Measurements from ENCODE around the gene ACAP1. TPM values are rescaled to one million over a fixed set of nuclear protein-coding genes. Genes with fewer than 3 reads are reported as not detected.

The ACAP1 gene
- total and polyA plus RNA-seq, 9 of the 15 experiments (the other 6 are each of a cell fraction or from before 2014, with no cell fraction given): 0.15 to 8.5 (median 2.4) TPM

DNA sequence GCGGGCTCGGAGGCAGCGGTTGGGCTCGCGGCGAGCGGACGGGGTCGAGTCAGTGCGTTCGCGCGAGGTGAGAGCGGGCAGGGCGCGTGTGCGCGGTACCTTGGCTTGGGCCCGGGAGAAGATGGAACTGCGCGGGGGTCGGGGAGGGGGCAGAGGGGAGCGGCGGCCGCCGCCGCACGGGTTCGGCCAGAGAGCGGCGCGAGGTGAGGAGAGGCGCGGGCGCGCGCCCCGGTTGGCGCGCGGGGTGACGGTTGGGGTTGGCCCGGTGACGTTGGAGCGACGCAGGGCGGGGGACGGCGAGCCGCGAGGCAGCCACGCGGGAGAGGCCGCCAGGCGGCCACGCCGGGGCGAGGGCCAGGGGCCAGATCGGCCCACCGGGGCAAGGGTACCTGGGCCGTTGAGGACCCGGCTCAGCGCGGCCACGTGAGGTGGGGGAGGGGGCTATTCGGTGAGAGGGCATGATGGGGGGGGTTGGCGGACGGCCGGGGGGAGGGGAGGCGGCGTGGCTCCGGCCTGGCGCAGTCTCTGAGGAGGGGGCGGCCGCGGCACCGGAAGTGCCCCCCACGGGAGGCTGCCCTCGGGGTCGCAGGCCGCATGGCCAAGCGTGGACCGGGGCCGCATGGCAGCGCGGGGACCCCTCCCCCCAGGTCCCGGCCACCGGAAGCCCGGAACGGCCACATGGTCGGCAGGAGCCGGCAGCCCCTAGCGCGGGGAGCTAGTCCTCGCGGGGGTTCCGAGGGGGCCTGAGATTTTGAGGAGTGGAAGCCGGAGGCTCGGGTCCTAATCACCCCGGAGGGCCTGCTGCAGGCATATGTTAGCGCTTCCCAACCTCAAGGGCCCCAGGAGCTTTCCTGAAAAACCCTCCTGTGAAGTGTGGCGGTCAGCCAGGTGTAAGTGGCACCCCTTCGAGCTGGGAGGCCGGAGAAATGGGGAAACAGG is 28.4 kb upstream of the ACAP1 start (continued):
- TF ChIP-seq ARID4B (CRISPR knock-in tag; IDR thresholded peaks at IDR 0.05) (peak; percentile 74; the same call in 1 of the 2 replicates), NFIC (IDR thresholded peaks at IDR 0.05) (peak; percentile 27; the same call in 1 of the 2 replicates), FOXM1 (IDR thresholded peaks at IDR 0.05; ENCODE audit: low read depth) (no peak), FOXM1 (CRISPR knock-in tag; IDR thresholded peaks at IDR 0.05; ENCODE audit: low read depth) (0 out of 2 replicates have a peak, but pooled peaks have one; percentile 60), CBX1 (IDR thresholded peaks at IDR 0.05; ENCODE audit: low read depth) (no peak), HCFC1 (IDR thresholded peaks at IDR 0.05; ENCODE audit: low read depth, low read length) (no peak), MYC (IDR thresholded peaks at IDR 0.05; ENCODE audit: low read depth, low read length) (peak; percentile 95), MYC (CRISPR knock-in tag; IDR thresholded peaks at IDR 0.05; ENCODE audit: borderline replicate concordance, low read depth) (0 out of 2 replicates have a peak, but pooled peaks have one; percentile 46), CREB1 (IDR thresholded peaks at IDR 0.05) (peak; percentile 84), CREB1 (CRISPR knock-in tag; IDR thresholded peaks at IDR 0.05) (no peak), RB1 (IDR thresholded peaks at IDR 0.05; ENCODE audit: low read depth) (peak; percentile 26; the same call in 1 of the 2 replicates), NFRKB (IDR thresholded peaks at IDR 0.05; ENCODE audit: low read depth) (0 out of 2 replicates have a peak, but pooled peaks have one; percentile 51), ZBTB7A (IDR thresholded peaks at IDR 0.05; ENCODE audit: borderline replicate concordance, control insufficient read depth, low read depth, low read length) (0 out of 2 replicates have a peak, but pooled peaks have one; percentile 58), CREM (IDR thresholded peaks at IDR 0.05; ENCODE audit: low read depth) (peak; percentile 80), WHSC1 (IDR thresholded peaks at IDR 0.05; ENCODE audit: low read length) (no peak), HNRNPK (IDR thresholded peaks at IDR 0.05; ENCODE audit: low read depth, low read length, poor library complexity, severe bottlenecking) (peak; percentile 69), TAF1 (IDR thresholded peaks at IDR 0.05; ENCODE audit: control insufficient read depth, extremely low read depth, insufficient read depth, low read length, severe bottlenecking) (peak; percentile 3), KAT7 (CRISPR knock-in tag; IDR thresholded peaks at IDR 0.05; ENCODE audit: borderline replicate concordance) (peak; percentile 65; the same call in 1 of the 2 replicates), ZNF79 (CRISPR knock-in tag; IDR thresholded peaks at IDR 0.05; ENCODE audit: low read depth) (no peak), HMG20A (CRISPR knock-in tag; conservative IDR thresholded peaks at IDR 0.05) (no peak), ZC3H4 (CRISPR knock-in tag; IDR thresholded peaks at IDR 0.05; ENCODE audit: borderline replicate concordance) (0 out of 2 replicates have a peak, but pooled peaks have one; percentile 5)
- TF ChIP-seq, protein P1, sequence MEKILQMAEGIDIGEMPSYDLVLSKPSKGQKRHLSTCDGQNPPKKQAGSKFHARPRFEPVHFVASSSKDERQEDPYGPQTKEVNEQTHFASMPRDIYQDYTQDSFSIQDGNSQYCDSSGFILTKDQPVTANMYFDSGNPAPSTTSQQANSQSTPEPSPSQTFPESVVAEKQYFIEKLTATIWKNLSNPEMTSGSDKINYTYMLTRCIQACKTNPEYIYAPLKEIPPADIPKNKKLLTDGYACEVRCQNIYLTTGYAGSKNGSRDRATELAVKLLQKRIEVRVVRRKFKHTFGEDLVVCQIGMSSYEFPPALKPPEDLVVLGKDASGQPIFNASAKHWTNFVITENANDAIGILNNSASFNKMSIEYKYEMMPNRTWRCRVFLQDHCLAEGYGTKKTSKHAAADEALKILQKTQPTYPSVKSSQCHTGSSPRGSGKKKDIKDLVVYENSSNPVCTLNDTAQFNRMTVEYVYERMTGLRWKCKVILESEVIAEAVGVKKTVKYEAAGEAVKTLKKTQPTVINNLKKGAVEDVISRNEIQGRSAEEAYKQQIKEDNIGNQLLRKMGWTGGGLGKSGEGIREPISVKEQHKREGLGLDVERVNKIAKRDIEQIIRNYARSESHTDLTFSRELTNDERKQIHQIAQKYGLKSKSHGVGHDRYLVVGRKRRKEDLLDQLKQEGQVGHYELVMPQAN (IDR thresholded peaks at IDR 0.05; ENCODE audit: borderline replicate concordance): peak; percentile 58; the same call in 1 of the 2 replicates

Data from K562 (cell line).